Measurements from ENCODE around the gene THAP11.

DNA sequence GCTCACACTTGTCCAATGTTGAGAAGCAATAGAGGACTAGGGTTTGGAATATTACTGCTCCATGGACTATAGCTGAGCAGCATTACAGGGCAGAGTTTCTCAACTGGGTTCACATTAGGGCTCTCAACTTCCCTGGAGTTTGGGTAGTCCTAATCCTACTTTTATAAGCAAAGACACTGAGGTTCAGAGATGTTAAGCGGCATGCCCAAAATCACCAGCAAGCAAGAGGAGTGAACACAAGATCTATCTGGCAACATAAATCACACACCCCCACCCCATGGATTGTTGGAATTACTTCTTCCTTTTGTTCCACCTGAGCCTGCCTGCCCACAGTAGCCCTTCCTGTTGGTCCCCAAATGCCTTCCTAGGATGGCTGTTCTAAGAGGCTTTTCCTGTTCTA, 30.2 kb upstream of the THAP11 start:
- TF ChIP-seq, protein P1, sequence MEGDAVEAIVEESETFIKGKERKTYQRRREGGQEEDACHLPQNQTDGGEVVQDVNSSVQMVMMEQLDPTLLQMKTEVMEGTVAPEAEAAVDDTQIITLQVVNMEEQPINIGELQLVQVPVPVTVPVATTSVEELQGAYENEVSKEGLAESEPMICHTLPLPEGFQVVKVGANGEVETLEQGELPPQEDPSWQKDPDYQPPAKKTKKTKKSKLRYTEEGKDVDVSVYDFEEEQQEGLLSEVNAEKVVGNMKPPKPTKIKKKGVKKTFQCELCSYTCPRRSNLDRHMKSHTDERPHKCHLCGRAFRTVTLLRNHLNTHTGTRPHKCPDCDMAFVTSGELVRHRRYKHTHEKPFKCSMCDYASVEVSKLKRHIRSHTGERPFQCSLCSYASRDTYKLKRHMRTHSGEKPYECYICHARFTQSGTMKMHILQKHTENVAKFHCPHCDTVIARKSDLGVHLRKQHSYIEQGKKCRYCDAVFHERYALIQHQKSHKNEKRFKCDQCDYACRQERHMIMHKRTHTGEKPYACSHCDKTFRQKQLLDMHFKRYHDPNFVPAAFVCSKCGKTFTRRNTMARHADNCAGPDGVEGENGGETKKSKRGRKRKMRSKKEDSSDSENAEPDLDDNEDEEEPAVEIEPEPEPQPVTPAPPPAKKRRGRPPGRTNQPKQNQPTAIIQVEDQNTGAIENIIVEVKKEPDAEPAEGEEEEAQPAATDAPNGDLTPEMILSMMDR (IDR thresholded peaks at IDR 0.05; ENCODE audit: insufficient read depth, low read length), result no peak
- TF ChIP-seq, protein P2, sequence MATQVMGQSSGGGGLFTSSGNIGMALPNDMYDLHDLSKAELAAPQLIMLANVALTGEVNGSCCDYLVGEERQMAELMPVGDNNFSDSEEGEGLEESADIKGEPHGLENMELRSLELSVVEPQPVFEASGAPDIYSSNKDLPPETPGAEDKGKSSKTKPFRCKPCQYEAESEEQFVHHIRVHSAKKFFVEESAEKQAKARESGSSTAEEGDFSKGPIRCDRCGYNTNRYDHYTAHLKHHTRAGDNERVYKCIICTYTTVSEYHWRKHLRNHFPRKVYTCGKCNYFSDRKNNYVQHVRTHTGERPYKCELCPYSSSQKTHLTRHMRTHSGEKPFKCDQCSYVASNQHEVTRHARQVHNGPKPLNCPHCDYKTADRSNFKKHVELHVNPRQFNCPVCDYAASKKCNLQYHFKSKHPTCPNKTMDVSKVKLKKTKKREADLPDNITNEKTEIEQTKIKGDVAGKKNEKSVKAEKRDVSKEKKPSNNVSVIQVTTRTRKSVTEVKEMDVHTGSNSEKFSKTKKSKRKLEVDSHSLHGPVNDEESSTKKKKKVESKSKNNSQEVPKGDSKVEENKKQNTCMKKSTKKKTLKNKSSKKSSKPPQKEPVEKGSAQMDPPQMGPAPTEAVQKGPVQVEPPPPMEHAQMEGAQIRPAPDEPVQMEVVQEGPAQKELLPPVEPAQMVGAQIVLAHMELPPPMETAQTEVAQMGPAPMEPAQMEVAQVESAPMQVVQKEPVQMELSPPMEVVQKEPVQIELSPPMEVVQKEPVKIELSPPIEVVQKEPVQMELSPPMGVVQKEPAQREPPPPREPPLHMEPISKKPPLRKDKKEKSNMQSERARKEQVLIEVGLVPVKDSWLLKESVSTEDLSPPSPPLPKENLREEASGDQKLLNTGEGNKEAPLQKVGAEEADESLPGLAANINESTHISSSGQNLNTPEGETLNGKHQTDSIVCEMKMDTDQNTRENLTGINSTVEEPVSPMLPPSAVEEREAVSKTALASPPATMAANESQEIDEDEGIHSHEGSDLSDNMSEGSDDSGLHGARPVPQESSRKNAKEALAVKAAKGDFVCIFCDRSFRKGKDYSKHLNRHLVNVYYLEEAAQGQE (IDR thresholded peaks at IDR 0.05; ENCODE audit: insufficient replicate concordance, low read depth), result no peak
- TF ChIP-seq GABPA (IDR thresholded peaks at IDR 0.05; ENCODE audit: low read depth), result no peak

Data from HL-60 (cell line).